HepG2 (cell line): ENCODE results near the gene GOLT1A. TPM values are rescaled to one million over a fixed set of nuclear protein-coding genes. Genes with fewer than 3 reads are reported as not detected.
A peak's percentile ranks its signal among the peaks of the same experiment; 100 is the strongest.

Experiments used
- JUN ChIP-seq: sonication (generic); formaldehyde crosslinking; IDR thresholded peaks from 2 replicates; pipeline ENCODE4 v1.4.0; 2020; ENCODE audit warnings: mild to moderate bottlenecking, missing genetic modification reagents
- MXD1 ChIP-seq: sonication (generic); formaldehyde crosslinking; IDR thresholded peaks from 2 replicates; pipeline ENCODE4 v1.4.0; 2020; ENCODE audit warnings: mild to moderate bottlenecking, missing genetic modification reagents
- MXD3 ChIP-seq: IDR thresholded peaks from 2 replicates; pipeline ENCODE4 v1.6.1; 2016; ENCODE audit warnings: mild to moderate bottlenecking, missing biosample characterization, missing genetic modification reagents
- RCOR2 ChIP-seq: IDR thresholded peaks from 2 replicates; pipeline ENCODE4 v1.6.1; 2016; ENCODE audit warnings: missing biosample characterization, missing genetic modification reagents
- SYNCRIP ChIP-seq: fragments of 200-400 bp; formaldehyde crosslinking; IDR thresholded peaks from 2 replicates; pipeline ENCODE4 v1.6.1; 2018; ENCODE audit warnings: mild to moderate bottlenecking, low read depth, low read length; ENCODE audit not compliant: insufficient read depth
- TFAP4 ChIP-seq: sonication (generic); IDR thresholded peaks from 2 replicates; pipeline ENCODE4 v1.6.1; 2016; ENCODE audit warnings: low read depth, borderline replicate concordance
- TOE1 ChIP-seq: sonication (generic); formaldehyde crosslinking; IDR thresholded peaks from 2 replicates; pipeline ENCODE4 v1.4.0; 2020; ENCODE audit warnings: mild to moderate bottlenecking, missing genetic modification reagents
- ZNF800 ChIP-seq: sonication (generic); formaldehyde crosslinking; IDR thresholded peaks from 2 replicates; pipeline ENCODE4 v1.4.0; 2020; ENCODE audit warnings: missing genetic modification reagents
- polyA plus RNA-seq, 8 experiments: library from polyadenylated mRNA; depleted of rRNA in 3 of 8; stranded (reverse) in 7 of 8; unstranded in 1 of 8; fragments of >200 nt; fragmentation: Illumina TruSeq in 4 of 8; extraction: Trizol in 4 of 8; gene quantifications; 2 replicates each; pipeline versions ENCODE4 v1.2.1 to v1.2.3, GENCODE V29; 2011 to 2016; ENCODE audit warnings: low read depth in 4 of 8, missing spikeins in 1 of 8, mixed read lengths in 1 of 8; ENCODE audit not compliant: insufficient read depth in 1 of 8
- total RNA-seq, 5 experiments: library from RNA; depleted of rRNA; stranded (reverse); fragments of >200 nt; fragmentation: Illumina TruSeq; extraction: Trizol; gene quantifications; 2 replicates each; pipeline ENCODE4 v1.2.3, GENCODE V29; 2016; ENCODE audit warnings: low read depth in 1 of 5
- TF ChIP-seq, protein P1 (sequence below): sonication (generic); formaldehyde crosslinking; IDR thresholded peaks from 2 replicates; pipeline ENCODE4 v1.4.0; 2020; ENCODE audit warnings: mild to moderate bottlenecking, missing genetic modification reagents
- TF ChIP-seq, protein P2 (sequence below): sonication (generic); formaldehyde crosslinking; IDR thresholded peaks from 2 replicates; pipeline ENCODE4 v1.4.0; 2020; ENCODE audit warnings: missing genetic modification reagents, low read depth, mild to moderate bottlenecking, borderline replicate concordance
- TF ChIP-seq, protein P3 (sequence below): IDR thresholded peaks from 2 replicates; pipeline ENCODE4 v1.6.1; 2016
- TF ChIP-seq, protein P4 (sequence below): sonication (generic); formaldehyde crosslinking; IDR thresholded peaks from 2 replicates; pipeline ENCODE4 v1.5.0; 2020; ENCODE audit warnings: mild to moderate bottlenecking, missing genetic modification reagents

GOLT1A gene
- total and polyA plus RNA-seq, 2 of the 13 experiments (the other 11 are each of a cell fraction or from before 2014, with no cell fraction given): 25.8 to 28.0 TPM

DNA sequence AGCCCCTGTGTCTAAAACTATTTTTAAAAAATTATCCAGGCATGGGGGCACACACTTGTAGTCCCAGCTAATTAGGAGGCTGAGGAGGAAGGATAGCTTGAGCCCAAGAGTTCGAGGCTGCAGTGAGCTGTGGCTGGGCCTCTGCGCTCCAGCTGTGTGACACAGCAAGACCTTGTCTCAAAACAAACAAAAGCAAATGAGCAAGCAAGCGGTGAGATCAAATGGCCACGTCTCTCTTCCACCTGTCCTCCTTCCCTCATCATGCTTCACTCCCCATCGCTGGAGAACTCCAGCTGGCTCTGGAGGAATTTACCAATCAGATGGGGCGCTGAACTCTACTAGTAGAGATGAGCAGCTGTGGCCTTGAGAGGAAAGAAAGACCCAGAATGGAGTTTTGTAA, 33.7 kb downstream of the GOLT1A start (continued):
- TF ChIP-seq, protein P1, sequence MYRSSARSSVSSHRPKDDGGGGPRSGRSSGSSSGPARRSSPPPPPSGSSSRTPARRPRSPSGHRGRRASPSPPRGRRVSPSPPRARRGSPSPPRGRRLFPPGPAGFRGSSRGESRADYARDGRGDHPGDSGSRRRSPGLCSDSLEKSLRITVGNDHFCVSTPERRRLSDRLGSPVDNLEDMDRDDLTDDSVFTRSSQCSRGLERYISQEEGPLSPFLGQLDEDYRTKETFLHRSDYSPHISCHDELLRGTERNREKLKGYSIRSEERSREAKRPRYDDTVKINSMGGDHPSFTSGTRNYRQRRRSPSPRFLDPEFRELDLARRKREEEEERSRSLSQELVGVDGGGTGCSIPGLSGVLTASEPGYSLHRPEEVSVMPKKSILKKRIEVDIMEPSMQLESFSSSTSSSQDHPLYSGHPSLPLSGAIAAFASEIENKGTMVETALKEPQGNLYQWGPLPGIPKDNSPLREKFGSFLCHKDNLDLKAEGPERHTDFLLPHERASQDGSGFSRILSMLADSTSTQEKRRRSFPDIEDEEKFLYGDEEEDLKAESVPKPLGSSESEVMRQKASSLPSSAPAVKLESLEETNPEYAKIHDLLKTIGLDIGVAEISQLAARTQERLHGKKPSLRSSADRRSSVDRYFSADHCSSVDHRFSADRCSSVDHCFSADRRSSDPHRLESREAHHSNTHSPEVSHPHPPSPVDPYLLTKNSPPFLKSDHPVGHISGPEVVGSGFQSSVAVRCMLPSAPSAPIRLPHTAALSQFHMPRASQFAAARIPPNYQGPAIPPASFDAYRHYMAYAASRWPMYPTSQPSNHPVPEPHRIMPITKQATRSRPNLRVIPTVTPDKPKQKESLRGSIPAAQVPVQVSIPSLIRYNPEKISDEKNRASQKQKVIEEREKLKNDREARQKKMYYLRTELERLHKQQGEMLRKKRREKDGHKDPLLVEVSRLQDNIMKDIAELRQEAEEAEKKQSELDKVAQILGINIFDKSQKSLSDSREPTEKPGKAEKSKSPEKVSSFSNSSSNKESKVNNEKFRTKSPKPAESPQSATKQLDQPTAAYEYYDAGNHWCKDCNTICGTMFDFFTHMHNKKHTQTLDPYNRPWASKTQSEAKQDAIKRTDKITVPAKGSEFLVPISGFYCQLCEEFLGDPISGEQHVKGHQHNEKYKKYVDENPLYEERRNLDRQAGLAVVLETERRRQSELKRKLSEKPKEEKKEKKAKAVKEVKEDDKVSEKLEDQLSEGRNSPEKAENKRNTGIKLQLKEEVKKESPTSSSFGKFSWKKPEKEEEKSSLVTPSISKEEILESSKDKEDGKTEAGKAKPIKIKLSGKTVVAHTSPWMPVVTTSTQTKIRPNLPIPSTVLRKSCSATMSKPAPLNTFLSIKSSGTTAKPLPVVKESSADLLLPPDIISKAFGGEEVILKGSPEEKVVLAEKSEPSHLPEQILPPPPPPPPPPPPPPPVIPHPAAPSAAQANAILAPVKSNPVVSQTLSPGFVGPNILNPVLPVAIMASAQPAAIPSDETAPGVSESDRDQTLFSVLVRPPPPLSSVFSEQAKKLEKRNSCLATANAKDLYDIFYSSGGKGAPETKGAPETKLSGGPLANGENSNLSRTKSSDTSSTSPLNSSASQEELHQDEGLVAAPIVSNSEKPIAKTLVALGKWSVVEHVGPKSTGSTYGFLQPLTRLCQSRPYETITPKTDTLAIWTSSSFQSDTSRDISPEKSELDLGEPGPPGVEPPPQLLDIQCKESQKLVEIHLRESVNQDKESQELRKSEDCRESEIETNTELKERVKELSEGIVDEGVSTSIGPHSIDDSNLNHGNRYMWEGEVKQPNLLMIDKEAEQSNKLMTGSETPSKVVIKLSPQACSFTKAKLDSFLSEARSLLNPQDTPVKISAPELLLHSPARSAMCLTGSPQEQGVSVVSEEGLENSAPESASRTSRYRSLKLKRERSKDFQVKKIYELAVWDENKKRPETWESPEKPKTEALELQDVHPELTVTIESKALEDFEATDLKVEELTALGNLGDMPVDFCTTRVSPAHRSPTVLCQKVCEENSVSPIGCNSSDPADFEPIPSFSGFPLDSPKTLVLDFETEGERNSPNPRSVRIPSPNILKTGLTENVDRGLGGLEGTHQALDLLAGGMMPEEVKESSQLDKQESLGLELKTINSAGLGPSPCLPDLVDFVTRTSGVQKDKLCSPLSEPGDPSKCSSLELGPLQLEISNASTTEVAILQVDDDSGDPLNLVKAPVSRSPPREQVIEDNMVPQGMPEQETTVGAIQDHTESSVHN (CRISPR knock-in tag): no peak
- TF ChIP-seq, protein P2, sequence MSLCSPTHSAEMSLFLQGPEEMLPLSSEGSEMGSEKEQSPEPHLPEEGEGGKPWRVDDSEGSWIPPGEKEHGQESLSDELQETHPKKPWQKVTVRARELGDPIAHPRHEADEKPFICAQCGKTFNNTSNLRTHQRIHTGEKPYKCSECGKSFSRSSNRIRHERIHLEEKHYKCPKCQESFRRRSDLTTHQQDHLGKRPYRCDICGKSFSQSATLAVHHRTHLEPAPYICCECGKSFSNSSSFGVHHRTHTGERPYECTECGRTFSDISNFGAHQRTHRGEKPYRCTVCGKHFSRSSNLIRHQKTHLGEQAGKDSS (CRISPR knock-in tag): no peak
- TF ChIP-seq TFAP4 (peak; percentile 80), MXD1 (no peak), TOE1 (CRISPR knock-in tag) (no peak), RCOR2 (0 out of 2 replicates have a peak, but pooled peaks have one; percentile 42), MXD3 (CRISPR knock-in tag) (no peak), ZNF800 (CRISPR knock-in tag) (no peak), JUN (CRISPR knock-in tag) (no peak), SYNCRIP (no peak)
- TF ChIP-seq, protein P3, sequence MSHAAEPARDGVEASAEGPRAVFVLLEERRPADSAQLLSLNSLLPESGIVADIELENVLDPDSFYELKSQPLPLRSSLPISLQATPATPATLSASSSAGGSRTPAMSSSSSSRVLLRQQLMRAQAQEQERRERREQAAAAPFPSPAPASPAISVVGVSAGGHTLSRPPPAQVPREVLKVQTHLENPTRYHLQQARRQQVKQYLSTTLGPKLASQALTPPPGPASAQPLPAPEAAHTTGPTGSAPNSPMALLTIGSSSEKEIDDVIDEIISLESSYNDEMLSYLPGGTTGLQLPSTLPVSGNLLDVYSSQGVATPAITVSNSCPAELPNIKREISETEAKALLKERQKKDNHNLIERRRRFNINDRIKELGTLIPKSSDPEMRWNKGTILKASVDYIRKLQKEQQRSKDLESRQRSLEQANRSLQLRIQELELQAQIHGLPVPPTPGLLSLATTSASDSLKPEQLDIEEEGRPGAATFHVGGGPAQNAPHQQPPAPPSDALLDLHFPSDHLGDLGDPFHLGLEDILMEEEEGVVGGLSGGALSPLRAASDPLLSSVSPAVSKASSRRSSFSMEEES (CRISPR knock-in tag): no peak
- TF ChIP-seq, protein P4, sequence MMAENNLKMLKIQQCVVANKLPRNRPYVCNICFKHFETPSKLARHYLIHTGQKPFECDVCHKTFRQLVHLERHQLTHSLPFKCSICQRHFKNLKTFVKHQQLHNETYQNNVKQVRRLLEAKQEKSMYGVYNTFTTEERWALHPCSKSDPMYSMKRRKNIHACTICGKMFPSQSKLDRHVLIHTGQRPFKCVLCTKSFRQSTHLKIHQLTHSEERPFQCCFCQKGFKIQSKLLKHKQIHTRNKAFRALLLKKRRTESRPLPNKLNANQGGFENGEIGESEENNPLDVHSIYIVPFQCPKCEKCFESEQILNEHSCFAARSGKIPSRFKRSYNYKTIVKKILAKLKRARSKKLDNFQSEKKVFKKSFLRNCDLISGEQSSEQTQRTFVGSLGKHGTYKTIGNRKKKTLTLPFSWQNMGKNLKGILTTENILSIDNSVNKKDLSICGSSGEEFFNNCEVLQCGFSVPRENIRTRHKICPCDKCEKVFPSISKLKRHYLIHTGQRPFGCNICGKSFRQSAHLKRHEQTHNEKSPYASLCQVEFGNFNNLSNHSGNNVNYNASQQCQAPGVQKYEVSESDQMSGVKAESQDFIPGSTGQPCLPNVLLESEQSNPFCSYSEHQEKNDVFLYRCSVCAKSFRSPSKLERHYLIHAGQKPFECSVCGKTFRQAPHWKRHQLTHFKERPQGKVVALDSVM (CRISPR knock-in tag): peak; percentile 98
